HL-60 (cell line): ENCODE results near the gene SLC15A3.

Experiments
- DNase-seq, 2 experiments: peaks; one replicate each; pipeline ENCODE4 v3.0.0-alpha.2; 2010 to 2020; ENCODE audit warnings: low read depth in 1 of 2, low spot score in 1 of 2
- H3K27ac ChIP-seq: fragments of 250-450 bp; sonication (Bioruptor Pico); replicated peaks from 2 replicates; pipeline ENCODE4 v1.5.1; 2020; ENCODE audit warnings: mild to moderate bottlenecking, moderate library complexity
- H3K27me3 ChIP-seq: fragments of 250-450 bp; sonication (Bioruptor Pico); 2 replicates; pipeline ENCODE4 v1.5.1; 2021; ENCODE audit warnings: mild to moderate bottlenecking, moderate library complexity; ENCODE audit not compliant: insufficient read depth, poor library complexity, severe bottlenecking
- H3K4me3 ChIP-seq: replicated peaks from 2 replicates; pipeline ENCODE4 v1.5.1; 2011; ENCODE audit warnings: mild to moderate bottlenecking, control low read depth, low read length; ENCODE audit not compliant: insufficient read depth
- GABPA ChIP-seq: IDR thresholded peaks from 2 replicates; pipeline ENCODE4 v1.6.1; 2012; ENCODE audit warnings: low read depth
- POLR2AphosphoS5 ChIP-seq: IDR thresholded peaks from 2 replicates; pipeline ENCODE4 v1.6.1; 2012; ENCODE audit warnings: low read depth
- REST ChIP-seq: IDR thresholded peaks from 2 replicates; pipeline ENCODE4 v1.6.1; 2012; ENCODE audit warnings: low read depth; ENCODE audit not compliant: insufficient replicate concordance
- SPI1 ChIP-seq: IDR thresholded peaks from 2 replicates; pipeline ENCODE4 v1.6.1; 2012; ENCODE audit warnings: low read depth, mild to moderate bottlenecking, borderline replicate concordance
- TF ChIP-seq, protein P1 (sequence below): IDR thresholded peaks from one replicate; pipeline ENCODE4 v1.5.1; 2011; ENCODE audit warnings: low read length, control low read depth, inconsistent platforms; ENCODE audit not compliant: insufficient read depth

SLC15A3 gene

GRCh38 chr11:60964801-60965200 is 12.8 kb upstream of the SLC15A3 start:
- TF ChIP-seq SPI1 (no peak), REST (no peak), POLR2AphosphoS5 (no peak), GABPA (no peak)
- TF ChIP-seq, protein P1, sequence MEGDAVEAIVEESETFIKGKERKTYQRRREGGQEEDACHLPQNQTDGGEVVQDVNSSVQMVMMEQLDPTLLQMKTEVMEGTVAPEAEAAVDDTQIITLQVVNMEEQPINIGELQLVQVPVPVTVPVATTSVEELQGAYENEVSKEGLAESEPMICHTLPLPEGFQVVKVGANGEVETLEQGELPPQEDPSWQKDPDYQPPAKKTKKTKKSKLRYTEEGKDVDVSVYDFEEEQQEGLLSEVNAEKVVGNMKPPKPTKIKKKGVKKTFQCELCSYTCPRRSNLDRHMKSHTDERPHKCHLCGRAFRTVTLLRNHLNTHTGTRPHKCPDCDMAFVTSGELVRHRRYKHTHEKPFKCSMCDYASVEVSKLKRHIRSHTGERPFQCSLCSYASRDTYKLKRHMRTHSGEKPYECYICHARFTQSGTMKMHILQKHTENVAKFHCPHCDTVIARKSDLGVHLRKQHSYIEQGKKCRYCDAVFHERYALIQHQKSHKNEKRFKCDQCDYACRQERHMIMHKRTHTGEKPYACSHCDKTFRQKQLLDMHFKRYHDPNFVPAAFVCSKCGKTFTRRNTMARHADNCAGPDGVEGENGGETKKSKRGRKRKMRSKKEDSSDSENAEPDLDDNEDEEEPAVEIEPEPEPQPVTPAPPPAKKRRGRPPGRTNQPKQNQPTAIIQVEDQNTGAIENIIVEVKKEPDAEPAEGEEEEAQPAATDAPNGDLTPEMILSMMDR = no peak
- Histone ChIP-seq H3K27ac (no peak overlapping the region), H3K27me3 (peaks cover 8% of the 10 kb centered on the region), H3K4me3 (no peak overlapping the region)
- no peak for DNase-seq

DNA sequence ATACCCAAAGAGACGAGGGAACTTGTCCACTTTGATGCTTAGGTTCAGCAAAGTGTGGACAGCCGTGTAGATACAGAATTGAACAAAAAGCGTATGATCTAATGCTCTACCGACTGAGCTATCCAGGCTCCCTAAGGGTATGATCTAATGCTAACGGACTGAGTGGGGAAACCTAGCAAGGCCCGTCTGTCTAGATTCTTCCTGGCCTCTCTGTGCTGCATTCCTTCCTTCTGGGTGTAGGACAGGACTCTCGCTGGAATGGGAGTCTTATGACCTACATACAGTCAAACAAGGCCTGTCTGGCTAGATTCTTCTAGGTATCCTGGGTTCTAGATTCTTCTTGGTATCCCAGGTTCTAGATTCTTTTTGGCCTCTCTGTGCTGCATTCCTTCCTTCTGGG is 8.4 kb upstream of the SLC15A3 start:
- DNase-seq = no peak
- H3K27ac ChIP-seq = no peak overlapping the region
- no peak overlapping the region for H3K4me3 ChIP-seq
- peaks cover 7% of the 10 kb centered on the region for H3K27me3 ChIP-seq
- TF ChIP-seq SPI1 (no peak), REST (no peak), GABPA (no peak), POLR2AphosphoS5 (no peak)
- TF ChIP-seq, protein P1 = no peak

DNA sequence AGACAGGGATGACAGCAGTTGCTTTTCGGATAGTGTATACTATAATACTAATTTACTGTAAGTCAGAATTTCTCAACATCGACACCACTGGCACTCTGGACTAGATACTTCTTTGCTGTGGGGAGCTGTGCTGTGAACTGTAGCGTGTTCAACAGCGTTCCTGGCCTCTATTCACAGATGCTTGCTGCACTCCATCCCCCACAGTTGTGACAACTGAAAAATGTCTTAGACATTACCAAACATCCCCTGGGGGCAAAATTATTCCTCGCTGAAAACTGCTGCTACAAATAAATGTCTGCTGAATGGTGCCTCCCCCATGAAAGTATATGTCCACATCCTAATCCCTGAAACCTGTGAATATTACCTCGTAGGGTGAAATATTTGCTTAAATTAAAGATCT is 7.5 kb upstream of the SLC15A3 start:
- H3K4me3 ChIP-seq = no peak overlapping the region
- DNase-seq = no peak
- H3K27me3 ChIP-seq = peaks cover 7% of the 10 kb centered on the region
- H3K27ac ChIP-seq = no peak overlapping the region
- no peak for TF ChIP-seq REST
- TF ChIP-seq SPI1 = no peak
- TF ChIP-seq GABPA = no peak
- no peak for TF ChIP-seq POLR2AphosphoS5
- TF ChIP-seq, protein P1 = no peak
